ENCODE measurements around the gene HECW1. TPM values are rescaled to one million over a fixed set of nuclear protein-coding genes. Genes with fewer than 3 reads are reported as not detected.

HECW1 gene
- polyA plus RNA-seq, 1 donor (not counting 4 experiments of a cell fraction or from before 2014, with no cell fraction given) = not detected

- peaks cover 3% of the 10 kb centered on the region for H3K9me1 ChIP-seq (ENCODE audit: control insufficient read depth, extremely low read depth, insufficient read depth, low read length)
- peak overlapping the region; percentile 56 for H3K9ac ChIP-seq (ENCODE audit: control insufficient read depth, extremely low read depth, insufficient read depth, low read length)
- peaks cover 61% of the 10 kb centered on the region for H3K4me1 ChIP-seq (ENCODE audit: control insufficient read depth, extremely low read depth, insufficient read depth, low read length)
- H4K20me1 ChIP-seq (ENCODE audit: control insufficient read depth, extremely low read depth, insufficient read depth, low read length) = peaks cover 29% of the 10 kb centered on the region
- peaks cover 99% of the 10 kb centered on the region for H3K79me2 ChIP-seq (ENCODE audit: control insufficient read depth, insufficient read depth, low read length)
- no peaks in the 10 kb centered on the region for H3K27me3 ChIP-seq (ENCODE audit: control insufficient read depth, extremely low read depth, insufficient read depth, low read length)
- FAIRE-seq (peak; percentile 39), DNase-seq (ENCODE audit: low read depth, low spot score) (no peak)
- H3K4me3 ChIP-seq (ENCODE audit: control insufficient read depth in 2 of 3, extremely low read depth in 1 of 3, insufficient read depth in 2 of 3, low read depth in 1 of 3, low read length in 3 of 3) = peak overlapping the region in 1 of 3 experiments; percentile 8
- H3K4me2 ChIP-seq (ENCODE audit: control insufficient read depth, extremely low read depth, insufficient read depth, low read depth, low read length) = peak overlapping the region; percentile 24
- H3K36me3 ChIP-seq (ENCODE audit: control insufficient read depth in 2 of 2, extremely low read depth in 1 of 2, insufficient read depth in 2 of 2, low read length in 2 of 2) = peaks cover 0 to 11% of the 10 kb centered on the region in 2 experiments
- dilution Hi-C loops (cut with MboI; ENCODE audit: extremely low pct_ligation_motif_present, low sequenced_read_pairs) = no loop called here
- no peak for TF ChIP-seq EZH2 (IDR thresholded peaks at IDR 0.05; ENCODE audit: low read length)
- TF ChIP-seq, protein P1, sequence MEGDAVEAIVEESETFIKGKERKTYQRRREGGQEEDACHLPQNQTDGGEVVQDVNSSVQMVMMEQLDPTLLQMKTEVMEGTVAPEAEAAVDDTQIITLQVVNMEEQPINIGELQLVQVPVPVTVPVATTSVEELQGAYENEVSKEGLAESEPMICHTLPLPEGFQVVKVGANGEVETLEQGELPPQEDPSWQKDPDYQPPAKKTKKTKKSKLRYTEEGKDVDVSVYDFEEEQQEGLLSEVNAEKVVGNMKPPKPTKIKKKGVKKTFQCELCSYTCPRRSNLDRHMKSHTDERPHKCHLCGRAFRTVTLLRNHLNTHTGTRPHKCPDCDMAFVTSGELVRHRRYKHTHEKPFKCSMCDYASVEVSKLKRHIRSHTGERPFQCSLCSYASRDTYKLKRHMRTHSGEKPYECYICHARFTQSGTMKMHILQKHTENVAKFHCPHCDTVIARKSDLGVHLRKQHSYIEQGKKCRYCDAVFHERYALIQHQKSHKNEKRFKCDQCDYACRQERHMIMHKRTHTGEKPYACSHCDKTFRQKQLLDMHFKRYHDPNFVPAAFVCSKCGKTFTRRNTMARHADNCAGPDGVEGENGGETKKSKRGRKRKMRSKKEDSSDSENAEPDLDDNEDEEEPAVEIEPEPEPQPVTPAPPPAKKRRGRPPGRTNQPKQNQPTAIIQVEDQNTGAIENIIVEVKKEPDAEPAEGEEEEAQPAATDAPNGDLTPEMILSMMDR (optimal IDR thresholded peaks at IDR 0.05 in 1 of 3, IDR thresholded peaks at IDR 0.05 in 1 of 3, conservative IDR thresholded peaks at IDR 0.05 in 1 of 3; ENCODE audit: extremely low read depth in 1 of 3, insufficient read depth in 2 of 3, low read length in 3 of 3) = no peak
- H2AFZ ChIP-seq (ENCODE audit: control insufficient read depth, low read length) = no peak overlapping the region
- no peaks in the 10 kb centered on the region for H3K9me3 ChIP-seq (ENCODE audit: control insufficient read depth, low read depth, low read length)
- H3K27ac ChIP-seq (ENCODE audit: control insufficient read depth, insufficient read depth, low read length) = peak overlapping the region; percentile 76
These were observed 478.6 kb downstream of the HECW1 start for GRCh38 chr7:43590862-43591557.

- Histone ChIP-seq H3K9me3 (ENCODE audit: control insufficient read depth, low read depth, low read length) (no peaks in the 10 kb centered on the region), H3K4me3 (ENCODE audit: control insufficient read depth in 2 of 3, extremely low read depth in 1 of 3, insufficient read depth in 2 of 3, low read depth in 1 of 3, low read length in 3 of 3) (peak overlapping the region in 1 of 3 experiments; percentile 8), H2AFZ (ENCODE audit: control insufficient read depth, low read length) (no peak overlapping the region), H3K36me3 (ENCODE audit: control insufficient read depth in 2 of 2, extremely low read depth in 1 of 2, insufficient read depth in 2 of 2, low read length in 2 of 2) (peaks cover 0 to 13% of the 10 kb centered on the region in 2 experiments), H3K9me1 (ENCODE audit: control insufficient read depth, extremely low read depth, insufficient read depth, low read length) (peaks cover 3% of the 10 kb centered on the region), H3K4me1 (ENCODE audit: control insufficient read depth, extremely low read depth, insufficient read depth, low read length) (peaks cover 64% of the 10 kb centered on the region), H3K79me2 (ENCODE audit: control insufficient read depth, insufficient read depth, low read length) (peaks cover 99% of the 10 kb centered on the region), H3K4me2 (ENCODE audit: control insufficient read depth, extremely low read depth, insufficient read depth, low read depth, low read length) (peak overlapping the region; percentile 24), H3K27ac (ENCODE audit: control insufficient read depth, insufficient read depth, low read length) (peak overlapping the region; percentile 76), H3K27me3 (ENCODE audit: control insufficient read depth, extremely low read depth, insufficient read depth, low read length) (no peaks in the 10 kb centered on the region), H3K9ac (ENCODE audit: control insufficient read depth, extremely low read depth, insufficient read depth, low read length) (peak overlapping the region; percentile 56), H4K20me1 (ENCODE audit: control insufficient read depth, extremely low read depth, insufficient read depth, low read length) (peaks cover 29% of the 10 kb centered on the region)
- DNase-seq (ENCODE audit: low read depth, low spot score) (no peak), FAIRE-seq (peak; percentile 72)
- dilution Hi-C loops (cut with MboI; ENCODE audit: extremely low pct_ligation_motif_present, low sequenced_read_pairs) = no loop called here
- no peak for TF ChIP-seq EZH2 (IDR thresholded peaks at IDR 0.05; ENCODE audit: low read length)
- TF ChIP-seq, protein P1 (optimal IDR thresholded peaks at IDR 0.05 in 1 of 3, IDR thresholded peaks at IDR 0.05 in 1 of 3, conservative IDR thresholded peaks at IDR 0.05 in 1 of 3; ENCODE audit: extremely low read depth in 1 of 3, insufficient read depth in 2 of 3, low read length in 3 of 3) = no peak
These were observed 479.2 kb downstream of the HECW1 start for GRCh38 chr7:43591558-43592180.

Data from keratinocyte (primary cell).